Measurements from ENCODE around the gene PRR16.

GRCh38 chr5:120446901-120447300 is 17.2 kb upstream of the PRR16 start:
- no peak for TF ChIP-seq CTCF (IDR thresholded peaks at IDR 0.05; ENCODE audit: insufficient read depth, low read length, poor library complexity, severe bottlenecking)
- no peak for TF ChIP-seq EZH2phosphoT487 (conservative IDR thresholded peaks at IDR 0.05; ENCODE audit: low read length)
